Spleen (tissue), 13 donors: ENCODE measurements around the gene HCN3. TPM values are rescaled to one million over a fixed set of nuclear protein-coding genes. Genes with fewer than 3 reads are reported as not detected.
"Not testable (repeated sequence)": the region's sequence is repeated elsewhere in the genome, so short reads cannot be mapped to it uniquely, and the experiment has no call there.

Experiments used
- DNase-seq: peaks from one replicate; pipeline ENCODE4 v3.0.0-alpha.2; 2020
- H3K27ac ChIP-seq, 8 donors: fragments of 200-600 bp; sonication (generic) in 7 of 8; 1 replicate in 4 of 8; 2 replicates in 4 of 8; pipeline versions ENCODE4 v1.5.0 to v1.8.0; 2016 to 2021; ENCODE audit warnings: inconsistent platforms in 4 of 8, mild to moderate bottlenecking in 4 of 8, moderate library complexity in 1 of 8
- H3K27me3 ChIP-seq, 7 donors: fragments of 200-600 bp; sonication (generic) in 6 of 7; replicated peaks in 1 of 7; 1 replicate in 4 of 7; 2 replicates in 3 of 7; pipeline versions ENCODE4 v1.5.0 to v1.8.0; 2016 to 2021; ENCODE audit warnings: inconsistent platforms in 3 of 7, mild to moderate bottlenecking in 1 of 7
- H3K36me3 ChIP-seq, 6 donors: fragments of 200-600 bp; sonication (generic) in 5 of 6; 1 replicate in 4 of 6; 2 replicates in 2 of 6; pipeline versions ENCODE4 v1.5.0 to v1.8.0; 2016 to 2021; ENCODE audit warnings: inconsistent platforms in 2 of 6
- H3K4me1 ChIP-seq, 6 donors: fragments of 200-600 bp; sonication (generic) in 5 of 6; 1 replicate in 3 of 6; 2 replicates in 3 of 6; pipeline versions ENCODE4 v1.5.0 to v1.8.0; 2016 to 2021; ENCODE audit warnings: inconsistent platforms in 3 of 6
- H3K4me3 ChIP-seq, 8 donors: fragments of 200-600 bp; sonication (generic) in 7 of 8; 1 replicate in 4 of 8; 2 replicates in 4 of 8; pipeline versions ENCODE4 v1.5.0 to v1.8.0; 2016 to 2021; ENCODE audit warnings: inconsistent platforms in 4 of 8, mild to moderate bottlenecking in 4 of 8, moderate library complexity in 2 of 8
- H3K9me3 ChIP-seq, 8 donors: fragments of 200-600 bp; sonication (generic) in 7 of 8; 1 replicate in 4 of 8; 2 replicates in 4 of 8; pipeline versions ENCODE4 v1.5.0 to v1.8.0; 2016 to 2021; ENCODE audit warnings: inconsistent platforms in 4 of 8
- CTCF ChIP-seq, 11 experiments: fragments of 200-600 bp in 7 of 11; fragments of 450-650 bp in 4 of 11; sonication (generic) in 4 of 11; IDR thresholded peaks in 8 of 11; conservative IDR thresholded peaks in 3 of 11; 1 replicate in 7 of 11; 2 replicates in 4 of 11; pipeline versions ENCODE4 v1.4.0 to v1.8.0; 2016 to 2021; ENCODE audit warnings: antibody characterized with exemption in 11 of 11, inconsistent platforms in 4 of 11, mild to moderate bottlenecking in 1 of 11
- POLR2A ChIP-seq, 3 donors: fragments of 450-650 bp; IDR thresholded peaks; one replicate each; pipeline ENCODE4 v1.5.1; 2017; ENCODE audit warnings: antibody characterized with exemption in 3 of 3, mild to moderate bottlenecking in 1 of 3
- POLR2AphosphoS5 ChIP-seq, 3 donors: sonication (generic); formaldehyde crosslinking; IDR thresholded peaks; one replicate each; pipeline ENCODE4 v1.5.1; 2017; ENCODE audit warnings: antibody characterized with exemption in 3 of 3
- WGBS, 5 donors: extraction: QIAGEN DNeasy Blood & Tissue Kit in 3 of 5; methylation state at CpG; one replicate each; pipeline versions ENCODE4 v1.1.5 to v1.1.7; 2013 to 2018; 5-methylcytosine and 5-hydroxymethylcytosine counted together
- intact Hi-C: fragments of 100-400 bp; cut with DNase I; formaldehyde crosslinking; loops from one replicate; pipeline ENCODE4 v1.15.0; 2023; ENCODE audit warnings: low total_unique reads
- long read RNA-seq, 2 donors: transcript quantifications; one replicate each; lab custom pipeline, GENCODE V29; 2026
- polyA plus RNA-seq, 3 donors: library from polyadenylated mRNA; stranded (reverse); fragments of 200-250 nt; gene quantifications; one replicate each; pipeline ENCODE4 v1.2.1, GENCODE V29; 2013
- total RNA-seq, 7 donors: library from RNA; depleted of rRNA in 3 of 7; stranded (reverse); fragments of >200 nt in 3 of 7; fragmentation: NEBNext Ultra II Directional in 4 of 7; extraction: Animal tissue kit (Norgen Biotek cat#: 25700) in 4 of 7; gene quantifications; one replicate each; pipeline versions ENCODE4 v1.1.0 to v1.2.1, GENCODE V29; 2016 to 2021
- donor health status: healthy with polysubstance abuse.
- donor health status: DM: no; HTN: no; CAD: no; lungs with moderate emphysema.
- donor health status: DM: no; HTN: no; CAD: no.
- donor health status: Bipolar disorder and iron deficiency.
- donor health status: healthy.
- donor health status: DM: no; HTN: no; CAD: no.
- donor health status: DM: yes; HTN: yes; CAD: no.

Gene HCN3
- total RNA-seq, result 1 to 10 TPM in 6 of 7 donors, under 1 TPM in 1; 0.65 to 3.3 (median 1.9) TPM
- polyA plus RNA-seq, result 1 to 10 TPM in 2 of 3 donors, under 1 TPM in 1; 0.89 to 1.6 (median 1.4) TPM
- long read RNA-seq, donor 1, result 0 reads
- long read RNA-seq, donor 2, result 0 reads

GRCh38 chr1:155277070-155277901 lies at the start of gene HCN3:
Gene HCN3, plus strand, starts transcription at chr1:155277463. Its CDS starts 128 bp downstream, at chr1:155277591.
- H3K9me3 ChIP-seq, result no peaks in the 10 kb centered on the region
- intact Hi-C loops, result loop anchor here (10.0 kb wide), 1 partner anchor 48 kb away; the partner anchor contains the start of gene RUSC1
- no peaks in the 10 kb centered on the region for H3K36me3 ChIP-seq
- H3K27me3 ChIP-seq, result peaks cover 0 to 8% (median 0%) of the 10 kb centered on the region in 7 donors
- WGBS, 5 donors, result 1 to 2% (median 2%) methylated on average over 31 to 68 of the region's 68 CpGs
- peak within 1 kb of the TSS; percentile 49 to 86 (median 70) for H3K4me3 ChIP-seq
- DNase-seq, result peak; percentile 97
- H3K27ac ChIP-seq, result peak within 1 kb of the TSS in 6 of 8 donors; percentile 1 to 73 (median 53)
- TF ChIP-seq POLR2AphosphoS5 (IDR thresholded peaks at IDR 0.05) (peak; percentile 53 to 74 (median 73)), CTCF (IDR thresholded peaks at IDR 0.05 in 8 of 11, conservative IDR thresholded peaks at IDR 0.05 in 3 of 11) (peak in 10 of 11 experiments; percentile 7 to 95 (median 86)), POLR2A (IDR thresholded peaks at IDR 0.05) (no peak)
- H3K4me1 ChIP-seq, result peaks cover 14 to 44% (median 37%) of the 10 kb centered on the region in 6 donors

GRCh38 chr1:155228096-155228427 lies 49.2 kb upstream of the HCN3 start:
- intact Hi-C loops, result loop anchor here (10.0 kb wide), 1 partner anchor 53 kb away; the partner anchor contains the start of genes KRTCAP2 and TRIM46
- no peaks in the 10 kb centered on the region for H3K9me3 ChIP-seq
- peak overlapping the region; percentile 71 to 90 (median 90) for H3K27ac ChIP-seq
- no peaks in the 10 kb centered on the region for H3K27me3 ChIP-seq
- 50 to 72% (median 56%) methylated on average over 9 of the region's 9 CpGs for WGBS, 5 donors
- H3K36me3 ChIP-seq, result no peaks in the 10 kb centered on the region
- peak overlapping the region; percentile 52 to 81 (median 62) for H3K4me3 ChIP-seq
- H3K4me1 ChIP-seq, result peaks cover 7 to 61% (median 41%) of the 10 kb centered on the region in 6 donors
- no peak for DNase-seq
- TF ChIP-seq CTCF (IDR thresholded peaks at IDR 0.05 in 8 of 11, conservative IDR thresholded peaks at IDR 0.05 in 3 of 11) (no peak), POLR2AphosphoS5 (IDR thresholded peaks at IDR 0.05) (no peak), POLR2A (IDR thresholded peaks at IDR 0.05) (no peak)

- Histone ChIP-seq H3K36me3 (peaks cover 0 to 13% (median 8%) of the 10 kb centered on the region in 6 donors), H3K27ac (peak overlapping the region in 2 of 8 donors; percentile 53 to 61), H3K4me1 (peaks cover 0 to 31% (median 12%) of the 10 kb centered on the region in 6 donors)
- H3K4me3 ChIP-seq, DNase-seq, H3K27me3 ChIP-seq, H3K9me3 ChIP-seq, intact Hi-C loops: not testable (repeated sequence)
- 58 to 89% (median 76%) methylated on average over 3 of the region's 3 CpGs for WGBS, 5 donors
These were observed 46.0 kb upstream of the HCN3 start for GRCh38 chr1:155231302-155231701.

- DNase-seq, H3K27me3 ChIP-seq, intact Hi-C loops, H3K4me3 ChIP-seq, H3K9me3 ChIP-seq: not testable (repeated sequence)
- peak in 2 of 3 donors; percentile 12 to 41 for TF ChIP-seq POLR2AphosphoS5 (IDR thresholded peaks at IDR 0.05)
- Histone ChIP-seq H3K36me3 (peaks cover 0 to 23% (median 17%) of the 10 kb centered on the region in 6 donors), H3K4me1 (peaks cover 0 to 30% (median 6%) of the 10 kb centered on the region in 6 donors), H3K27ac (peak overlapping the region in 5 of 8 donors; percentile 46 to 64 (median 61))
- 69 to 72% (median 70%) methylated on average over 11 to 13 of the region's 13 CpGs for WGBS, 5 donors
These were observed 45.0 kb upstream of the HCN3 start for GRCh38 chr1:155232001-155232978.

GRCh38 chr1:155233502-155233901 lies 43.8 kb upstream of the HCN3 start:
- Histone ChIP-seq H3K36me3 (peaks cover 0 to 35% (median 25%) of the 10 kb centered on the region in 6 donors), H3K4me1 (peaks cover 0 to 21% (median 0%) of the 10 kb centered on the region in 6 donors)
- intact Hi-C loops, H3K27me3 ChIP-seq, H3K4me3 ChIP-seq, H3K9me3 ChIP-seq, DNase-seq, H3K27ac ChIP-seq: not testable (repeated sequence)
- WGBS, 5 donors, result 64 to 100% (median 80%) methylated on average over 1 to 2 of the region's 5 CpGs; no CpG with 5 or more reads in 1 of the 5 donors

GRCh38 chr1:155235375-155235774 lies 41.9 kb upstream of the HCN3 start:
- intact Hi-C loops, DNase-seq, H3K4me3 ChIP-seq, H3K9me3 ChIP-seq, H3K27me3 ChIP-seq: not testable (repeated sequence)
- H3K4me1 ChIP-seq, result peaks cover 0 to 36% (median 12%) of the 10 kb centered on the region in 6 donors
- WGBS, 5 donors, result 71 to 97% (median 79%) methylated on average over 6 to 8 of the region's 9 CpGs
- peak overlapping the region in 4 of 8 donors; percentile 52 to 61 (median 56) for H3K27ac ChIP-seq
- H3K36me3 ChIP-seq, result peaks cover 0 to 51% (median 28%) of the 10 kb centered on the region in 6 donors
